SK-N-SH (cell line): ENCODE results near the gene FHOD3.

Experiments used
- CTCF ChIP-seq: fragments of 200-600 bp; sonication (generic); IDR thresholded peaks from 2 replicates; pipeline ENCODE4 v1.6.1; 2017; ENCODE audit warnings: antibody characterized with exemption, mild to moderate bottlenecking, moderate library complexity
- ELF1 ChIP-seq: IDR thresholded peaks from 2 replicates; pipeline ENCODE4 v1.4.0; 2012
- EP300 ChIP-seq, 2 experiments: IDR thresholded peaks; 2 replicates each; pipeline versions ENCODE4 v1.4.0 to v1.6.1; 2012; ENCODE audit warnings: borderline replicate concordance in 1 of 2, low read depth in 1 of 2, low read length in 1 of 2
- GABPA ChIP-seq: IDR thresholded peaks from 2 replicates; pipeline ENCODE4 v1.4.0; 2012; ENCODE audit warnings: low read depth, mild to moderate bottlenecking
- MXI1 ChIP-seq: IDR thresholded peaks from 2 replicates; pipeline ENCODE4 v1.6.1; 2012; ENCODE audit warnings: mild to moderate bottlenecking, low read depth, low read length, improper control_type of control experiment
- PBX3 ChIP-seq: IDR thresholded peaks from 2 replicates; pipeline ENCODE4; 2012
- RCOR1 ChIP-seq: fragments of 150-350 bp; IDR thresholded peaks from 2 replicates; pipeline ENCODE4 v1.6.1; 2017; ENCODE audit warnings: antibody characterized with exemption, low read length
- RFX5 ChIP-seq: IDR thresholded peaks from 2 replicates; pipeline ENCODE4 v1.6.1; 2012; ENCODE audit warnings: mild to moderate bottlenecking, improper control_type of control experiment, low read length
- TAF1 ChIP-seq: IDR thresholded peaks from 2 replicates; pipeline ENCODE4 v1.6.1; 2012; ENCODE audit warnings: low read depth, mild to moderate bottlenecking, low read length, moderate library complexity, borderline replicate concordance
- USF1 ChIP-seq: IDR thresholded peaks from 2 replicates; pipeline ENCODE4 v1.4.0; 2012; ENCODE audit warnings: low read depth, borderline replicate concordance
- TF ChIP-seq, protein P1 (sequence below): fragments of 150-350 bp; IDR thresholded peaks from 2 replicates; pipeline ENCODE4 v1.6.1; 2017; ENCODE audit warnings: antibody characterized with exemption, low read length, low read depth, borderline replicate concordance
- TF ChIP-seq, protein P2 (sequence below): IDR thresholded peaks from 2 replicates; pipeline ENCODE4 v1.4.0; 2012; ENCODE audit warnings: low read depth
- TF ChIP-seq, protein P3 (sequence below): IDR thresholded peaks from 2 replicates; pipeline ENCODE4 v1.6.1; 2012; ENCODE audit warnings: mild to moderate bottlenecking, low read depth, low read length, moderate library complexity

DNA sequence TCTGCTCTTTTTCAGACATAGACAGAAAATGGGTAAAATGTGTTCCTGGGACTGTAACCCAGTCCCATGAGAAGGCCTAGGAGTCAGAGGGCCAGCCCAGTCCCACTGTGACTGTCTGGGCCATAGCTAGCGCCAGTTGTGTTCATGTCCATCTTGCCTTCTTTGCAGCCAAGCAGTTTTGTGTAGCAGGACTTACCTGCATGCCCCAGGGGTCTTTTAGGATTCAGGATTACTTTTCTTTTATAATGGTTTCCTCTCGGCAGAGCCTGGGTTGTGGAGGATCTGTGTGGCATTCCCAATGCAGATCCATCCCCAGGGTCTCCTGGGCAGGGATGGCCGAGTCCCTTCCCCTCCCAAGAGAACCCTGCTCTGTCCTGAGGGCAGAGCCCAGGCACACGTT, 90.8 kb downstream of the FHOD3 start:
- TF ChIP-seq CTCF (no peak), ELF1 (no peak), EP300 (IDR thresholded peaks at IDR 0.05; ENCODE audit: borderline replicate concordance in 1 of 2, low read depth in 1 of 2, low read length in 1 of 2) (no peak), TAF1 (no peak), GABPA (no peak), RFX5 (no peak), USF1 (no peak), PBX3 (no peak), RCOR1 (no peak), MXI1 (no peak)
- TF ChIP-seq, protein P1, sequence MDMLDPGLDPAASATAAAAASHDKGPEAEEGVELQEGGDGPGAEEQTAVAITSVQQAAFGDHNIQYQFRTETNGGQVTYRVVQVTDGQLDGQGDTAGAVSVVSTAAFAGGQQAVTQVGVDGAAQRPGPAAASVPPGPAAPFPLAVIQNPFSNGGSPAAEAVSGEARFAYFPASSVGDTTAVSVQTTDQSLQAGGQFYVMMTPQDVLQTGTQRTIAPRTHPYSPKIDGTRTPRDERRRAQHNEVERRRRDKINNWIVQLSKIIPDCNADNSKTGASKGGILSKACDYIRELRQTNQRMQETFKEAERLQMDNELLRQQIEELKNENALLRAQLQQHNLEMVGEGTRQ: no peak
- TF ChIP-seq, protein P2, sequence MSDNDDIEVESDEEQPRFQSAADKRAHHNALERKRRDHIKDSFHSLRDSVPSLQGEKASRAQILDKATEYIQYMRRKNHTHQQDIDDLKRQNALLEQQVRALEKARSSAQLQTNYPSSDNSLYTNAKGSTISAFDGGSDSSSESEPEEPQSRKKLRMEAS: no peak
- TF ChIP-seq, protein P3, sequence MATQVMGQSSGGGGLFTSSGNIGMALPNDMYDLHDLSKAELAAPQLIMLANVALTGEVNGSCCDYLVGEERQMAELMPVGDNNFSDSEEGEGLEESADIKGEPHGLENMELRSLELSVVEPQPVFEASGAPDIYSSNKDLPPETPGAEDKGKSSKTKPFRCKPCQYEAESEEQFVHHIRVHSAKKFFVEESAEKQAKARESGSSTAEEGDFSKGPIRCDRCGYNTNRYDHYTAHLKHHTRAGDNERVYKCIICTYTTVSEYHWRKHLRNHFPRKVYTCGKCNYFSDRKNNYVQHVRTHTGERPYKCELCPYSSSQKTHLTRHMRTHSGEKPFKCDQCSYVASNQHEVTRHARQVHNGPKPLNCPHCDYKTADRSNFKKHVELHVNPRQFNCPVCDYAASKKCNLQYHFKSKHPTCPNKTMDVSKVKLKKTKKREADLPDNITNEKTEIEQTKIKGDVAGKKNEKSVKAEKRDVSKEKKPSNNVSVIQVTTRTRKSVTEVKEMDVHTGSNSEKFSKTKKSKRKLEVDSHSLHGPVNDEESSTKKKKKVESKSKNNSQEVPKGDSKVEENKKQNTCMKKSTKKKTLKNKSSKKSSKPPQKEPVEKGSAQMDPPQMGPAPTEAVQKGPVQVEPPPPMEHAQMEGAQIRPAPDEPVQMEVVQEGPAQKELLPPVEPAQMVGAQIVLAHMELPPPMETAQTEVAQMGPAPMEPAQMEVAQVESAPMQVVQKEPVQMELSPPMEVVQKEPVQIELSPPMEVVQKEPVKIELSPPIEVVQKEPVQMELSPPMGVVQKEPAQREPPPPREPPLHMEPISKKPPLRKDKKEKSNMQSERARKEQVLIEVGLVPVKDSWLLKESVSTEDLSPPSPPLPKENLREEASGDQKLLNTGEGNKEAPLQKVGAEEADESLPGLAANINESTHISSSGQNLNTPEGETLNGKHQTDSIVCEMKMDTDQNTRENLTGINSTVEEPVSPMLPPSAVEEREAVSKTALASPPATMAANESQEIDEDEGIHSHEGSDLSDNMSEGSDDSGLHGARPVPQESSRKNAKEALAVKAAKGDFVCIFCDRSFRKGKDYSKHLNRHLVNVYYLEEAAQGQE: no peak
